GM19328 (cell line): Measurements from ENCODE around the gene GPSM3.
"Not testable (repeated sequence)": the region's sequence is repeated elsewhere in the genome, so short reads cannot be mapped to it uniquely, and the experiment has no call there.

Experiments
- ATAC-seq: cut with Tn5 transposase; IDR thresholded peaks from one replicate; pipeline ENCODE4 v1.9.1; 2021; ENCODE audit warnings: mild to moderate bottlenecking, moderate library complexity; ENCODE audit not compliant: unreplicated experiment

GPSM3 gene

DNA sequence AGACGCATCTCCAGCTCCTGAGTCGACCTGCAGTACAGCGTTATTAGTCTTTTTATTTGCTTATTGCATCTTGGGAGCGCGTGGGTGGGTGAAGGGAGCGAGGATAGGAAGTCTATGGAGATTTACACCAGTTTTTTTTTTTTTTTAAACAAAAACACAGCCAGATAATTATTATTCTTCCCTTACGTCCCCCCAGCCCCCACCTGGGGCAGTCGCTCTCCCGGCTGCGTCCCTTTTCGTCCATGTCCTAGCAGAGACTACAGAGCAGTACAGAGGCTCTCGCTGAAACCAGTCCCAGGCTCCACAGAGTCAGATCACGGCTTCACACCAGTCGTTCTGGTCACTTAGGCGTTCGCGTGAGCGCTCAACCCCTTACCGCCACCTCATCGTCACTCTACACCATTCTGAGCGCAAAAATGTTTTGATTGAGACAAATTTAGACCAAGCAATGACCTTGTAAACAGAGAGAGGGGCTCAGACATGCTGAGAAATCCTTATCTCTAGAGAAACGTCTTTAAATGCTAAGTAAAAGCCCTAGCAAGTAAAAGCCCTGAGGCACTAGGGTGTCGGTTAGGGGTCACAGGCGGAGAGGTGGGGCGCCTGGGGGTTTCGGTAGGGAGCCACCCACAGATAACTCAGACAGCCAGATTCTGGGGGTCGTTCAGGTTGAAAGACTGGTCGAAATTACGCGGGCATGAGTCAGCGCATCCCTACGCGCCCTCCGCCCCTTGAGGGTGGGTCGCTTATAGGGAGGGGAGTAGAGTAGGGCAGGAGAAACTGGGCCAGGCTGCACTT lies 39.5 kb downstream of the GPSM3 start:
- ATAC-seq, result no peak

DNA sequence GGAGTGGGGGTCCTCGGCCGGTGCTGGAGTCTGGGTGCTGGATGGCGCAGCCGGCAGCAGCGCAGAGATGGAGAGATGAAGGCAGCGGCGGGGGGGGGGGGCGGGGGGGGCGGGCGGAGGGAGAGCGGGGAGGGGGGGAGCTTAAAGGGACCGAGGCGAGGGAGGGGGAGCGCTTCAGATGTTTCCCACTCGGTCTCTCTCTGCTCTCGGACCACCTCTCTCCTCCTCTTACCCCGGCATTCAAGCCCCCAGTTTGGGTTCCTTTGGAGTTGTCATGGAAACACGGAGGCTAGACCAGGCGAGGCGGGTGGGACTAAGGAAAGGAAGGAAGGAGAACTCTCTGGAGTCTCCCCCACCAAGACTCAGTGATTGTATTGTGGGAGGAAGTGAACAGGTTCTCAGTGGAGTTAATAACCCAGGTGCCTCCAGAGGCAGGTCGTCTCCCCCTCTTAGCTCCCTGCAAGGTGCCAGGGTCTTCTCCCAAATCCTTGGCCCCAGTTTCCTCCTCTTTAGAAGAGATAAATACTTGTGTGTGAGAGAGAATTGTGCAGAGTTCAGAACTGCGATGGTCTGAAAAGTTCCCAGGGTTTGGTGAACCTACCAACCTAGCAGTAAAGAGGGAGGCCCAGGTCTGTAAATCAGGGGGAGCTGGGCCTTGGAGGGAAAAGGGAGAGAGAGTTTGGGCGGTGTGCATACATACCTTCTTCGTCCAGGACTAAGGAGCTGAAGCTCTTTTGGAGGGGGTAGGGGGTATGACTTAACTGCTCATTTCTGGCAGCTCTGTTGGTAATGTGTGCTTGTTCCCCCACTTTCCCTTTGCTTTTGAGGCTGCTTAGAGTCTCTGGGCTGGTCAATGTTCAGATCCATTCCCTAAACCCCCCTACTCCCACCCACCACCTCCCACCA lies 40.3 kb downstream of the GPSM3 start, which contains the start of gene PRRT1:
Gene PRRT1 (minus strand): TSS at position 77 of the 906 bp plus-strand sequence. CDS start 112 bp downstream, outside the sequence.
- ATAC-seq, result no peak

DNA sequence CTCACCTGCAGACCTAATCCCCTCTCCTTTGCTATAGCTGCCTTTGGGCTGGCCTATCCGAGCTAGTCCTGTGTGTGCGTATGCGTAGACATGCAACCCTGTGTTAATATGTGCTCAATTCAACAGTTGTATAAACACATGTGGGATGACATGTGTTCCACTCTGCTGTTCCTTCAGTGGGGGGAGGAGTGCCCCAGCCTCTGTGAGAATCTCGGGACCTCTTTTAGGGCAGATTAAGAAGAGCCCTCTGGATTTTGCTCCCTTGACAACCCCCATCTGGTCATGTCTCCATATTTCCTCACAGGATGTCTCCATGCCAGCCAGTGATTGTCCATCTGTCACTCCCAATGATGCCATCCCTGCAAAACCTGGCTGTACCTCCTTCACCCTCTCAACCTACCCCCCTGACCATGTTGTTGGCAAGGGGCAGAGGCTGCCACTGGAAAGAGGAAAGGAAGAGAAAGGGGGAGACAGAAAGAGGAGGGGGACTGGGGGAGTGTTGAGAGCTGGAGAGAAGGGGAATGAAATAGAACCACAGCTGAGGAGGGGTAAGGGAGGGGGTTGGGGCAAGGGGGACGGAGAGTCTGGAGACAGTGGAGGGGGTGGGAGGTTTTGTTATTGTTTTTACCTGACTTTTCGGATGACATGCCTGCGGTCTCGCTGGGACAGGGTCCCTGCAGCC lies 41.1 kb downstream of the GPSM3 start:
- no peak for ATAC-seq

DNA sequence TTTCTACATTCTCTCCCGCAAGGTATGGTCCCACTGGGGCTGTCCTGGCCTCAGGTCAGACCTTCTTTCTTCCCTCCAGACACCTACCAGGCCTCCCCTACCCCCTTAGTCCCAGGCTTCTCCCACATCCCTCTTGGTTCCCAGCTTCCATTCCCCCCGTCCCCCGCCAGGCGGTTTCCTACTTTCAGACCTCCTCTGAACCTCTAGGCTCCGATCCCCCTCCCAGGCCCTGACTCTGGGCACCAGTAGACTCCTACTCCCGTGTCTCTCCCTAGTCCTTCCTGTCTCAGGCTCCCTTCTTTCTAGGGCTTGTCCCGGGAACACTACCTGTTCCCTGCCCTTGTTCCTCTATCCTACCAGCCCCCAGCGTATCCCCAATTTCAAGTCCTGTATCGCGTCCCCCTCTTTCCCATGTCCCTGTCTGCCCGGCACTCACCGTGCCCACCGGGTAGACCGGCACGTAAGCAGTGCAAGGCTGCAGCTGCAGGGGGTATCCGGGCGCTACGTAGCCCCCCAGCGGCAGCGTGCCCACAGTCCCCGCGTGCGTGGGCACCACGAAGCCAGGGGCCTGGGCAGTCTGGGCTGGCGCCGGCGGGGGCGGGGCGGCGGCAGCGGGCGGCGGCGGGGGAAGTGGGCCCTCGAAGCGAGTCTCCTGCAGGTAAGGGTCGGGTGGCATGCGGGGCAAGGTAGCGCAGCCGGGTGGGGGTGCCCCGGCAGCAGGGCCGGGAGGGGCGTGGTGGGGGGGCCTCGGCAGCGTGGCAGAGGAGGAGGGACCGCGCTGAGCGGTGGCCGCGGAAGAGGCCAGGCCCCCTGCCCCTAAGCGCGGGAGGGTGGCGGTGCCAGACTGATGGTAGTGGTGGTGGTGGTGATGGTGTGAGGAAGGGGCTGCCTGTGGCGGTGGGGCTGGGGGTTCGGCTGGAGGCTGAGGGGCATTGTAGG lies 42.2 kb downstream of the GPSM3 start:
- no peak for ATAC-seq

DNA sequence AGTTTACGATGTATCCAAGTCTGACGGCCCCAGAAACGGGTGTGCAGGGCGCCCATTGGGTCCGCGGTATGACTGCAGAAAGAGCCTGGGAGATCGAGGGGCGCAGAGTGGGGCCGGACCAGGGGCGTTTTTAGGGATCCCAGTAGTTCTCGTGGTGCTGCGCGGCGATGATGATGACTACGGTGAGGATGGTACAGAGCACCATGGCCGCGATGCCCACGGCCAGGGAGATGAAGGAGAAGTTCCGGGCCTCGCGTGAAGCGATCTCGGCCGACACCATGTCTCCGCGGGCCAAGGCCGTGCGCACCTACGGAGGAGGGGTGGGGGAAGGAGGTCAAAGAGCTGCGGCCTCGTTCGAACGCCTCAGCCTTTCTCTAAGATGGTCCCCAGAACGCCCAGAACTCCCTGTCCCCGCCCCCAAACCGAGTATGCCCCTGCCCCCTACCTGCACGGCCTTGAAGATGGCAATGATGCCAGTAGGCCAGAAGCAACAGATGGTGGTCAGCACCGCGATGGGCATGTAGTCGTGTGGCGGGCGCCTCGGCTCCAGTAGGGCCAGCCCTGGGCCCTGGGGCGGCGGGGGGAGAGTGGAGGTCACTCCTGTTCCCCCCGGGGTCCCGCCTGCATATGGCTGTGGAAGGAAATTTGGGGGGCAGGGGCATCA lies 43.2 kb downstream of the GPSM3 start:
- ATAC-seq, result no peak

DNA sequence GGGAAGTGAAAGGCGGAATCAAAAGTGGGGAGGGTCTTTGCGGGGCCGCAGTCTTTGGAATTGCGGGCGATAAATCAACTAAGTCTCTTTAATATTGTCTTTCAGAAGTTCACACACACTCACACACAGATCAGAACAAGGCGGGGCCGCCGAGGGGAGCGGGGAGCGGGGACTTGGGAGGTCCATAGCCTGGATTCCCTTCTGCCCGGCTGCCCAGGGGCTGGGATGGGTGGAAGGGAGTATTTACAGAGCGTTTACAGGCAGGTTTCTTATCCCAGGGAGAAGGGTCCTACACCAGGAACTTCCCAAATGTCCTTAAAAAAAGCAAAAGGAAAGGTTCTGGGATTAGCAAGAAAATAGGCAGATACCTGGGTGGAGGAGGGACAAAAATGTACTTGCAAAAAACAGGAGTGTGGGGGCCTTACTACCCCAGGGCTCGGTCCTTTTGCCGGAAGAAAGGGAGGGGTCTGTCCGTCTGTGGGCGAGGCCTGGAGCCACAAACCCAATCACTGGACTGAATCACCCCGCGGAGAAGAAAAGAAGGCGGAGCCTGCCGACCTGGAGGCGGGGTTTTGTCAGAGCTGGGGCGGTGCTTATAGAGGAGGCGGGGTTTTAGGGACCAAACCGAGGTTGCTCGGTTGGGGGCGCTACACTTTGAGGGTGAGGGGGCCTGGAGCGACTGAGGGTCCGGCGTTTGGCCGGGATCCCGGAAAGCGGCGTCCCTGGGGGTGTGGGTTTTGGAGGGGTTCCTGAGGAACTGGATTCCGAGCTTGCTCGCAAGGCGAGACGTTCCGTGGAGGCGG lies 44.0 kb downstream of the GPSM3 start:
- ATAC-seq, result no peak

DNA sequence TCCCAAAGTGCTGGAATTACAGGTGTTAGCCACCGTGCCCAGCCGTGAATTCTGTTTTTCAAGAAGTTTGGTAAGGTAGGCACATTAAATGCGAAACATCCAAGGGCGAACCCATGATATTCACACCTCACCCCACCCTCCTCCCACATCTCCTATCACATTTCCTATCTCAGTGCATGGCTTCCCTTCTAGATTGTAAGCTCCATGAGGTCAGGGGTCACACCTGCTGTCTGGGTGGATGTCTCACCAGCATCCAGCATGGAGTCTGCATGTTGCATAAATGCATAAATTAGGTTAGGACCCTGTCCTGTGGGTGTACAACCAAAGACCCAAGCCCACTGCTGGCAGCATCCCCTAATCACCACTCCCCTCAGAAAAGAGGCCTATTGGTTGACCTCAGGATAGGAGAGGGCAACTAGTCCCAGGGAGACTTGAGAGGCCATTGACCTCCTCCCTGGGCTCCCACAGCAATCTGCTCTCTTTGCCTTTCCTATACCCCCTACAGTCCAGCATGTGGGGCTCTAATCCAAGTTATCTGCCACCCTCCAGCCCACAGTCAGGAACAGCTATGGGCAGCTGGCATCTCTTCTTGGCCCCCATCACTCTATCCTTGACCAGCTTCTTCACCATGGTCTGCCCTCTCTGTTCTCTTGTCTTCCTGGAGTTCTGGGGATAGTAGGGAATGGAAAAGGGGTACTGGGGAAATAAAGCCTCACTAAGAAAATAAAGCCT lies 44.9 kb downstream of the GPSM3 start:
- ATAC-seq, result no peak

DNA sequence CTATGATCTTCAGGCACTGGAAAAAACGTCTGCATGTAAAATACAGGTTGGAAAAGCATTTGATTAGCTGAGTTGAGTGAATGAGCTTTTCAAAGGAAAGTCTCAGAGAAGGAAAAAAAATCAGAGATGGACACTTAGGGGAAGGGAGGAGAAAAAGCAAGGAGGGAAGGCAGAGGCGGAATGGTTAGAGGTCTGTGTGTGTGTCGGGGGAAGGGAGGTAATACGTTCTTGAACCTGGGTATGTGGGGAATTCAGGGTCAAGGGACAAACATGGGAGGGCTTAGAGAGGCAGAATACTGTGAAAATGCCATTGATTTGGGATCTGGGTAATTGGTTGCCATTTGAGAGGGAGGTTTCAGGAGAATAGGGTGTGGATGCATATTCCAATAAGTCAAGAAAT lies 45.8 kb downstream of the GPSM3 start:
- no peak for ATAC-seq

DNA sequence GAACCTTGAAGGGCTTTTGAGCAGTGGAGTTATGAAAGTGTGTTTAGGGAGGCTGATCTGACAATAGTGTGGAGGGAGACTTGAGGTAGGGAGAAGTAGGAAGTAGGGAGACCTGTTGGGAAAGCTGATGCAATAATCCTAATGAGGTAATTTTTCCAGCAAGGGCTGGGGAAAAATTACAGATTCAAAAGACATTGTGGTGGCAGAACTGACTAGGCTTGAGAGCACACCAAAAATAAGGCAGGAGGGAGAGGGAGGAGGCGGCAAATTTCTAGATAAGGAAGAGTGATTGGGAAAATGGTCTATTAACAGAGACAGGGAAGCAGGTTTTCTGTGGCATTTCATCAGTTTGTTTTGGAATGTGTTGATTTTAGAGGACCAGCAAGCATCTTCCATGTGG lies 46.2 kb downstream of the GPSM3 start:
- ATAC-seq, result no peak

DNA sequence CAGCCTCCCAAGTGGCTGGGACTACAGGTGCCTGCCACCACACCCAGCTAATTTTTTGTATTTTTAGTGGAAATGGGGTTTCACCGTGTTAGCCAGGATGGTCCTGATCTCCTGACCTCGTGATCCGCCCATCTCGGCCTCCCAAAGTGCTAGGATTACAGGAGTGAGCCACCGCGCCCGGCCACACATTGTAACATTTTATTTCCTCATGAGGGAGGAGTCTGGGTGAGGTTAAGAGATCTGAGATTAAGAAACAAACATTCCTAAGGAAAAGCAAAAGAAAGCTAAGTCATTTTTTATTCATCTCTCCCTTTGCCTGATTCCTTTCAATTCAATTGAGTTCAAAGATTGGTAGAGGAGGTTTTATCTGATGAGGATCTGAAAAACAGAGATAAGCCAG lies 48.2 kb downstream of the GPSM3 start:
- not testable (repeated sequence) for ATAC-seq
